Stomach (tissue), 9 donors: ENCODE data around the gene CAPN8. TPM values are rescaled to one million over a fixed set of nuclear protein-coding genes. Genes with fewer than 3 reads are reported as not detected.

Experiments used
- DNase-seq, 2 donors: peaks; one replicate each; pipeline versions ENCODE4 v3.0.0 to v3.0.0-alpha.2; 2013 to 2019
- H3K27ac ChIP-seq, 5 donors: fragments of 200-600 bp in 4 of 5; sonication (generic) in 4 of 5; one replicate each; pipeline ENCODE4 v1.5.1; 2013 to 2019; ENCODE audit warnings: mild to moderate bottlenecking in 1 of 5, moderate library complexity in 1 of 5
- H3K27me3 ChIP-seq, 3 donors: fragments of 200-600 bp; sonication (generic); one replicate each; pipeline ENCODE4 v1.5.1; 2017 to 2019; ENCODE audit warnings: mixed run types in 1 of 3
- H3K36me3 ChIP-seq, 4 donors: fragments of 200-600 bp; sonication (generic); 1 replicate in 3 of 4; 2 replicates in 1 of 4; pipeline ENCODE4 v1.5.1; 2016 to 2019
- H3K4me1 ChIP-seq, 4 donors: fragments of 200-600 bp; sonication (generic); one replicate each; pipeline ENCODE4 v1.5.1; 2016 to 2019
- H3K4me3 ChIP-seq, 4 donors: fragments of 200-600 bp; sonication (generic) in 3 of 4; one replicate each; pipeline ENCODE4 v1.5.1; 2016 to 2019; ENCODE audit warnings: mild to moderate bottlenecking in 1 of 4
- H3K9me3 ChIP-seq, 4 donors: fragments of 200-600 bp; sonication (generic); one replicate each; pipeline ENCODE4 v1.5.1; 2016 to 2019
- CTCF ChIP-seq, 7 experiments: fragments of 450-650 bp in 4 of 7; fragments of 200-600 bp in 3 of 7; sonication (generic) in 3 of 7; IDR thresholded peaks; one replicate each; pipeline ENCODE4 v1.5.1; 2016 to 2019; ENCODE audit warnings: antibody characterized with exemption in 7 of 7, control low read depth in 2 of 7, mild to moderate bottlenecking in 1 of 7
- EP300 ChIP-seq: sonication (generic); formaldehyde crosslinking; IDR thresholded peaks from one replicate; pipeline ENCODE4 v1.6.1; 2017; ENCODE audit warnings: antibody characterized with exemption
- POLR2A ChIP-seq, 4 donors: fragments of 450-650 bp; IDR thresholded peaks; one replicate each; pipeline ENCODE4 v1.6.1; 2016; ENCODE audit warnings: antibody characterized with exemption in 4 of 4, control low read depth in 2 of 4, mild to moderate bottlenecking in 1 of 4, moderate library complexity in 1 of 4
- POLR2AphosphoS5 ChIP-seq, 3 donors: sonication (generic); formaldehyde crosslinking; IDR thresholded peaks; one replicate each; pipeline ENCODE4 v1.6.1; 2016; ENCODE audit warnings: antibody characterized with exemption in 3 of 3
- WGBS, 5 donors: extraction: QIAGEN DNeasy Blood & Tissue Kit in 3 of 5; methylation state at CpG; one replicate each; pipeline versions ENCODE4 v1.1.5 to v1.1.7; 2013 to 2018; 5-methylcytosine and 5-hydroxymethylcytosine counted together
- intact Hi-C: fragments of 100-400 bp; cut with DNase I; formaldehyde crosslinking; loops from one replicate; pipeline ENCODE4 v1.15.1; 2023; ENCODE audit warnings: low total_unique reads
- polyA plus RNA-seq, 3 donors: library from polyadenylated mRNA; stranded (reverse); fragments of 200-250 nt; gene quantifications; one replicate each; pipeline ENCODE4 v1.2.3, GENCODE V29; 2013
- total RNA-seq, 5 donors: library from RNA; depleted of rRNA; stranded (reverse); fragments of >200 nt; gene quantifications; one replicate each; pipeline versions ENCODE4 v1.1.0 to v1.2.3, GENCODE V29; 2014 to 2016
- donor health status: healthy with polysubstance abuse.
- donor health status: Bipolar disorder and iron deficiency.
- donor health status: healthy.

Gene CAPN8
- total and polyA plus RNA-seq, 8 donors: 28.3 to 581 (median 134) TPM

GRCh38 chr1:223553957-223554356, 111.5 kb downstream of the CAPN8 start:
- no peak for DNase-seq
- 92 to 98% (median 93%) methylated on average over 3 of the region's 3 CpGs for WGBS, 5 donors
- H3K27me3 ChIP-seq: no peaks in the 10 kb centered on the region
- H3K9me3 ChIP-seq: no peaks in the 10 kb centered on the region
- peaks cover 0 to 15% (median 0%) of the 10 kb centered on the region in 4 donors for H3K4me1 ChIP-seq
- no peak overlapping the region for H3K4me3 ChIP-seq
- peaks cover 0 to 14% (median 2%) of the 10 kb centered on the region in 4 donors for H3K36me3 ChIP-seq
- H3K27ac ChIP-seq: no peak overlapping the region
- no peak for TF ChIP-seq CTCF (IDR thresholded peaks at IDR 0.05)
- no peak for TF ChIP-seq POLR2A (IDR thresholded peaks at IDR 0.05)
- intact Hi-C loops: no loop called here

- intact Hi-C loops: no loop called here
- H3K27ac ChIP-seq: no peak overlapping the region
- 59 to 81% (median 76%) methylated on average over 3 of the region's 3 CpGs for WGBS, 5 donors
- H3K4me3 ChIP-seq: no peak overlapping the region
- H3K27me3 ChIP-seq: no peaks in the 10 kb centered on the region
- peaks cover 0 to 15% (median 0%) of the 10 kb centered on the region in 4 donors for H3K4me1 ChIP-seq
- H3K36me3 ChIP-seq: peaks cover 0 to 14% (median 3%) of the 10 kb centered on the region in 4 donors
- peaks cover 0 to 4% (median 0%) of the 10 kb centered on the region in 4 donors for H3K9me3 ChIP-seq
- no peak for DNase-seq
- no peak for TF ChIP-seq POLR2A (IDR thresholded peaks at IDR 0.05)
- no peak for TF ChIP-seq POLR2AphosphoS5 (IDR thresholded peaks at IDR 0.05)
- TF ChIP-seq CTCF (IDR thresholded peaks at IDR 0.05): no peak
- no peak for TF ChIP-seq EP300
Measured at GRCh38 chr1:223551610-223552009, 113.9 kb downstream of the CAPN8 start.

- no peak overlapping the region for H3K27ac ChIP-seq
- no peak for DNase-seq
- intact Hi-C loops: no loop called here
- no peak for TF ChIP-seq CTCF (IDR thresholded peaks at IDR 0.05)
- no peak for TF ChIP-seq POLR2AphosphoS5 (IDR thresholded peaks at IDR 0.05)
- no peak for TF ChIP-seq POLR2A (IDR thresholded peaks at IDR 0.05)
- no peak for TF ChIP-seq EP300
- H3K27me3 ChIP-seq: no peaks in the 10 kb centered on the region
- H3K36me3 ChIP-seq: peaks cover 0 to 14% (median 3%) of the 10 kb centered on the region in 4 donors
- peaks cover 0 to 15% (median 0%) of the 10 kb centered on the region in 4 donors for H3K4me1 ChIP-seq
- H3K9me3 ChIP-seq: peaks cover 0 to 4% (median 0%) of the 10 kb centered on the region in 4 donors
- no peak overlapping the region for H3K4me3 ChIP-seq
- WGBS, 5 donors: 83 to 89% (median 86%) methylated on average over 1 of the region's 1 CpG
Measured at GRCh38 chr1:223549740-223550139, 115.8 kb downstream of the CAPN8 start.

- Histone ChIP-seq H3K4me3 (no peak overlapping the region), H3K27me3 (no peaks in the 10 kb centered on the region), H3K27ac (no peak overlapping the region), H3K36me3 (peaks cover 0 to 19% (median 2%) of the 10 kb centered on the region in 4 donors), H3K9me3 (peaks cover 0 to 4% (median 0%) of the 10 kb centered on the region in 4 donors), H3K4me1 (peaks cover 0 to 15% (median 0%) of the 10 kb centered on the region in 4 donors)
- WGBS, 5 donors: 76 to 90% (median 80%) methylated on average over 7 of the region's 7 CpGs
- intact Hi-C loops: no loop called here
- TF ChIP-seq EP300 (no peak), POLR2AphosphoS5 (IDR thresholded peaks at IDR 0.05) (no peak), POLR2A (IDR thresholded peaks at IDR 0.05) (no peak), CTCF (IDR thresholded peaks at IDR 0.05) (no peak)
- no peak for DNase-seq
Measured at GRCh38 chr1:223547316-223548114, 118.0 kb downstream of the CAPN8 start.
